ENCODE measurements around the gene UPK2.

UPK2 gene

DNA sequence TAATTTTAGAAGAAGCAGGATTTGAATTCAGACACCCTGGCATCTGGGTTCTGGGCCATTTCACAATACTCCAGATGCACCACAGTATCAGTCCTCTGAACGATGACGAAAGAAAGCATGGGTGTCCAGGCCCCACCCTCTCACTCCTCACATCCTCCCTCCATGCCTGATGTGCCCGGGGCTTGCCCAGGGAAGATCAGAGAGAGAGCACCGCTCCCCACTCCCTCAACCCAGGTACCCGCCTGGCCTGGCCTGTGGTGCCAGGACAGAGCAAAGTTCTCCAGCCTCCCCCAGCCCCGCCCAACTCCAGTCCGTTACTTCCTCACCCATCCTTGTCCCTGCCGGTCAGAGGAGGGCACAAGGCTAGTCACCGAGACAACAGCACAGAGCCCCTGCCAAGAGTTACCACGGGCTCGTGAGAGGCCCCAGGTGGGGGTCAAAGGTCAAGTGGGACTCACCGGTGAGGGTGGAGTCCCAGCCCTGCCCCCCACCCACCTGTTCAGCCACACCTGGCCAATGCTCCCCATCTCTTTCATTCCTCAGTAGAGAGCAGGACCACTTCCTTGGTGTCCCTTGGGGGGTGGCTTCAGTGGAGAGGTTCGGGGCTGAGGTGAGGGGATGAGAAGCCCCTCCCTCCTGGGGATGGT is 38.5 kb upstream of the UPK2 start:
- DNase-seq (ENCODE audit: low read depth, low spot score): no peak

DNA sequence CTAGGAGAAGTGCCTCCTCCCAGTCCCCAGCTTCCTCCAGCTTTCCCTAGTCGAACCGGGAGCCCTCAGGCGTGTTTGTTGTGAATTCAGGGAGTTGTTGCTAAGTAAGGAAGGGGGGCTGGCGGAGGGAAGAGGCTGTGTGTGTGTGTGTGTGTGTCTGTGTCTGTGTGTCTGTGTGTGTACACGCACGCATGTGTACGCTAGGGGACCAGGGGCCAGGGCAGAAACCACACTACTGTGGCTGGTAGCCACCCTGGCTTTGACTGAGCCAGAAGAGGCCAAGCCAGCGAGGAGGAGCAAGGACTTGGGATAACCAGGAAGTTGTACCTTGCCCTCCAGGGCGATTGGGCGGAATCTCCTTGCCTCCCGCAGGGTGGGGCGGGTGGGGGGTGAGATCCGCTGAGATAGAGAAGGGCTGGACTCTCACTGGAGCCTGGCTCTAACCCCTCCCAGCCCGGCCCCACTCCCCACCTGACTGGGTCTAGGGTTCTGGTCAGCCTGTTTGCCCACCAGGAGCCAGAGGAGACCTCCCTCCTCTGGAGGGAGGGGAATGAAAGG is 37.9 kb upstream of the UPK2 start:
- no peak for DNase-seq (ENCODE audit: low read depth, low spot score)

DNA sequence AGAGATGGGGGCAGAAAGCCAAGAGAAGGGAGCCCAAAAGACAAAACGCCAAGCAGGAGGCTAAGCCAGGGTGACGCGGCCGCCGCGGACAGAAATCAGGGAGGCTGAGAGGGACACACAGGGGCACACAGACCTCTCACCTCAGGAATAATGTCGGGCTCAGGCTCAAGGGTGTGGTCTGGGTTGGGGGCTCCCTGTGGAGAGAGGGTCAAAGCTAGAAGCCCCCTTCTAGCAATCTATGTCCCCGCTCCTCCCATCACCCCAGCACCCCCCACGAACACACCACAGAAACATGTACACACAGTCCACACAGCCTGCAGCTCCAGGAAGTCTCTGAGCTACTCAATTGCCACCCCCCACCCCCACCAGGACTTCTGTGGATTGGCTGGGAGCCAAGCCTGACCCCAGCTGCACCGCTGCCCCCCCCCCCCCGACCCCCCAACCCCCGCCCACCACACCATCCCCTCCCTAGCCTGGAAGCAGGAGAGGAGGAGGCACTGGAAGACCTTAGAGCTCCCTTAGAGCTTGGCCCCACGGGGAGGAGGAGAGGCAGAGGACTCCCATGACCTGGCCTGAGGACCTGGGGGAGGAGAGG is 37.3 kb upstream of the UPK2 start:
- no peak for DNase-seq (ENCODE audit: low read depth, low spot score)

DNA sequence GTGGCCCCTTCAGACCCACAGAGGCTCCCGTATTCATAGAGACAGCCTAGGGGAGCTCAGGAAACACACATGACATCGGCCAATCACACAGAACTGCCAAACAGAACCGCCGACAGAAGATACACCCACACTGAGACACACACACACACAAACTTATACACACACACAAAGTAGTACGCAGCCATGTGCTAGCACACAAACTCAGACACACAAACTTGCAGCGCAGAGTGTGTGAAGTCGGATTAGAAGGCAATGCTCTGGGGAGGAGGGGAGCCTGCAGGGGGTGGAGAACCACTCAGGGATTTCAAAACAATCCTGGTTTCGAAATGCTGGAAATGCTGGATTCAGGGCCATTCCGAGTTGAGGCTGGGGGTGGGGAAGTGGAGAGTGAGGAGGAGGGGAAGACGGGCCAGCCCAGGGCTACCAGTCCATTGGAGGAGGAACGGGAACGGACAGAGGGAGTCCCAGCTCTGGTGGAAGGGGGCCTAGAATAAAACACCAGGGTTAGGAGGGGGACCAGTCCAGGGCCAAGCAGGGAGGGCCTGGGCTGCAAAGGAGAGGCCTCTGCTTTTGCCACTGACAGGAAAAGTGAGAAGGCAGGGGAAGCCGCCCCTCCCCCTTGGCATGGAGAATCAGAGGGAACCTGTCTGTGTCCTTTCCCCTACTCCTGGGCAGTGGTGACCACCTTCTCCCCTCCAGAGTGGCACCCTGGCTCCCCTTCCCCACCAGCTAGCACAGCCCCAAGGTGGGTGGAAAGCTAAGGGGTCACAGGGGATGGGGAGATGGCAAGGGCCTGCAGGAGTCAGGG is 34.8 kb upstream of the UPK2 start:
- DNase-seq (ENCODE audit: low read depth, low spot score): no peak

DNA sequence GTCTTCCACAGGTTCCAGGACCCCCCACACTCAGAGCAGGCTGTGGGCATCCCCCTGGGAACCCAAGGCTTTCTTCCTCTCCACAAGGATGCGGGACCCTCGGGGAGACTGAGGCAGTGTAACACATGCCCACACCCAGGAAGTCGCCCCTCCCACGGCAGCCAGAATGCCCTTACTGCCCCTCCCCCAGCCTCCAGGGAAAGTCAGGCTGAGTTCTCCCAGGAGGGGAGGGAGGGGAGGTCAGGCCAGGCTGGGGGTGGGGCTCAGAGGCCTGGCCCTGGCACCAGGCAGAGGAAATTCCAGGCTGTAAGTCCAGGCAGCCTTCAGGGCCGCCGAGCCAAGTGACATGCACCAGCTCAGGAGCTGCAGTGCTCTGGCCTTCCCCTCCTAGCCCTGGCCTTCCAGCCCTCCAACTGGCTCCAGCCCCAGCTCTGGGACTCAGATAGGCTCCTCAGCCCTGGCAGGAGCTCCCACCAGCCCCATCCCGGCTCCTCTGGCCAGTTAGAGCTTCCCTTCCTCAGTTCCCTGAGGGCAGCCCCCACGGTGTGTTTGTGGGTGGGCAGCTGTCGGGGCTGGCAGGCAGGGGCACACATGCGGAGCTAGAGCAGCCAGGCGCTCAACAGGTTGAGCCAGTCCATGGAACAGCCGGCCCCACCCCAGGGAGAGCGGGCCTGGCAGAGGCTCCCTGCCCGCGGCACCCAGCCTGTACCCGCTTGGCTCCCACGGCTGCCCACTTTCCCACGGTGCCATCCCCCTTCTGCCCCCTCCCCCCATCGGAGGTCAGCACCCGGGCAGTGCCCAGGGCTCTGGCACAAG is 34.0 kb upstream of the UPK2 start:
- DNase-seq (ENCODE audit: low read depth, low spot score): no peak

DNA sequence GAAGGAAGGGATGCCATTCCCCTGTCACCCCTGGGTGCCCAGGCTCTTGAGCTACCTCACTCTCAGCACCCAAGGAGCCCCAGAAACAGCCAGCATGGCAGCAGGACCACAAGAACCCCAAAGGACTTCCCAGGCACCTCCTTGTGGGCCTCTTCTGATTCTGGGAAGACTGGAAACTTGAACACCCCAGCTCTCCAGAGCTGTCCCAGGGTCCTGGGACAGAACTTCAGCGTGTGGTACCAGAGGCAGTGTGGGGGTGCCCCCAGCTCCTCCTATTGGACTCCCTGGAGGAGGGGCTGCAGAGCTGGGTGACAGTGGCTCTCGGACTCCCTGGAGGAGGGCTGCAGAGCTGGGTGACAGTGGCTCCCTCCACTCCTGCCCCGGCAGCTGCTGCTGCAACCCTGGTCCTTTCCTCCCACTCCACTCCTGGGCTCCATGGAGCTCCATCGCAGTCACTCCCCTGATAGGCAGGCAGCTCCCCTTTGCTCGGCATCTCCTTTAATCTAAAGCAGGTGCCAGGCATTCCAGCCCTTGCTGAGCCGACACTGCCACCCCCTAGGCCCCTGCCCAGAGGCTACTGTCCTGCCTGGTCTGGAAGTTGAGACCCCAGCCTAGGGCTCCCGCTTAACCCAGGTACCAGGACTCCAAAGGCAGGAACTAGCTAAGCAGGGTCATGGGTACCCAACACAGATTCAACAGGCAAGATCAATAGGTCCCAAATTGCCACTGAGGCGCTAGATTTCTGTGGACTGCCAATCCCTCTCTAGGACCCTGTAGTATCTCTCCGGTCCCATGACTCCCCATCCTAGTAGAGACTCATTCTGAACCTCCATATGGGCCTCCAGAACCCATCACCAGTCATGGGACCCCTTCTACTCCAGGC is 33.1 kb upstream of the UPK2 start:
- DNase-seq (ENCODE audit: low read depth, low spot score): no peak

DNA sequence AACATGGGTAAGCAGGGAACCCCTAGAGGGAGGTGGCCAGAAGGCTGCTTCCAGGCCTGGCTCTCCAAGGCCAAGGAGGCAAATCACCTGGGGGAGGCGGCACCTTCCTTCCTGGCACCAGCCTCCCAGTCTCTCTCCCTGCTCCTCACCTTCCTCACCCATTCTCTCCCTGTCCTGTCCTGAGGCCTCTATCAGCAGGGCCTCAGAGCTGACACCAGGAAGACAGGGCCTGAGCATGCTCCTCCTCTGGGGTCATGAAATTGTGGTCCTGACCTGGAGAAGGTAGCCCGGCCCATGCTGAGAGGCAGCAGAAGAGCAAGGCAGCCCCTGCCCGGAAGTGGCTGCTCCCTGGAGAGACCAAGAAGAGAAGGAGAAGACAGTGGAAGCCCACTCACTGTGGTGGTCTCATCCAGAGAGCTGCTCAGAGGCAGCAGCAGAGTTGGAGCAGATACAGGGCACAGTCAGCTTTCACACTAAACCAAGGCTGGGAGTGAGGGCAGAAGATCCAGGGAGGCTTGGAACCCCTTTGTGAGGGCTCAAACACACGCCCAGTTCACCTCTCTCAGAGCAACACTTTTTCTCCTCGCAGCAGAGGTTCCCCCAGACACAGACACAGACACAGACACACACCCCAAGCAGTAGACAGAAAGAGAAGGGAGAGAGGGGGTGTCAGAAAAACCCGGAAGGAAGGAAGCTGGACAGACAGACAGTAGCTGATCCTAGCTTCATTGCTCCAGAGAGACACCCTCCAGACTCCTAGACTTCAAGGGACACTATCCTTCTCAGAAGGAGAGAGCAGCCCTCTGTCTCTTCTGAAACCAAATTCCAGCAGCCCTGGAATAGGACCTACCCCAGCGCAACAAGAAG is 32.1 kb upstream of the UPK2 start:
- DNase-seq (ENCODE audit: low read depth, low spot score): no peak

DNA sequence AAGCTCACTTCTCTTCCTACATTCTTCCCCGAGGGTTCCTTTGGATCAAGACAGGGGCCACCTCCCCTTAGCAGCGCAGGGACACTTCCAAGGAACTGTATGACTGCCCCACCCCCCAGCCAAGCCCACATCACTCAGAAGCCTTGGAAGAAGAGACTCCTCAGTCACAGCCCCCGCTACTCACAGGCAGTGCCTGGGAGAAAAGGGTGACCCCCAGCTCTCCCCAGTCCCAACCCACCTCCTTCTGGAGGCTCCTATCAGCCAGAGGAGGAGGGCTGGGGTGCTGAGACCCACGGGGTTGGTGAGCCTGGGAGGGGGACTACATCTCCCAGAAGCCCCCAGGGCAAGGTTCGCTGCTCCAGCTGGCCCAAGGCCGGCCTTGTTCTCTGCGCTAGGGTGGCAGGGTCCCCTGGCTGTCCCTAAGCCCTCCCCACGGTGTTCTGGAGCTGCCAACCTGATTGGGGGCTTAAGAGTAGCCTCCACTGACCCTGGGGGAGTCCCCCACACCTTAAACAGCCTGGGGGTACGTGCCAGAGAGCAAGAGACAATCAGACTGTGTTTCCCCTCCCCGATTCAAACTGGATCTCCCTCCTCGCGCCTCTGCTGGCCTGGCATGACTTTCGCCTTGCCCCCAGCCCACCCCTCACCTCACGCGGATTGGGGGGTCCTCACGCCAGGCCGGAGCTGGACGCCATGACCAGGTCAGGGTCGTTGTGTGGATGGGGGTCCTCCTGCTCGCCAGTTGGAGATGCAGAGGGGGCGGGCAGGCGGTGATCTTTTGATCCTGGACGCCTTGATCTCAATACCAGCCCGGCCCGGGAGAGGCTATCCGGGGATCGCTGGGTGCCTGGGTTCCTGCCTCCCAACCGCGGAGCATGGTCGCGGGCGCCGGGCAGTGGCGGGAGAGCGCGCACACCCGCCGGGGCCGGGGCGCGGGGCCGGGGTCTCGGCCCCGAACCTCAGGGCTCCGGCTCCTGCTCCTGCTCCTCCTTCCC is 31.2 kb upstream of the UPK2 start:
- DNase-seq (ENCODE audit: low read depth, low spot score): no peak

DNA sequence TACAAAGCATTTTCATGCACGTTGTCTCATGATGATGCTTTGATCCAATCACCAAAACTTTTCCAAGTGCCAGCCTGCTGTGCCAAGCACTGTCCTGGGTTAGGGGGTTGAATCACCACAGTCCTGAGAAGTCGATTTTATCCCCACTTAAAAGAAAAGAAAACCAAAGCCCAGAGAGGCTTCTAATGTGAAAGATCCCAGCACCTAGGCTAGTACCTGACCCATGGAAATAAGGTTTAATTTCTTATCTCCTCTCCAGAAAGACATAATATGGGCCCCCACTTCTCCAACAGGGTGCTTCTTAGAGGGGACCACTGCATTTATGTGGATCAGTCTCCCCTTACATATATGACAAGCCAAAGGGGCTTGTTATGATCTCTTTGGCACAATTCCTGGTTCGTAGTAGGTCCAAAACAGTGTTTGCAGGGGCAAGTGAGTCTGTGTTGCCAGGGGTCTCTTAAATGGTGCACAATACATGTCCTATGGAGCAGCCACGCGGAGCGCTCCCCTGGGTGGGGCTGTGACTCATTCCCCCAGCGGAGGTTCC is 28.5 kb upstream of the UPK2 start:
- DNase-seq (ENCODE audit: low read depth, low spot score): no peak

DNA sequence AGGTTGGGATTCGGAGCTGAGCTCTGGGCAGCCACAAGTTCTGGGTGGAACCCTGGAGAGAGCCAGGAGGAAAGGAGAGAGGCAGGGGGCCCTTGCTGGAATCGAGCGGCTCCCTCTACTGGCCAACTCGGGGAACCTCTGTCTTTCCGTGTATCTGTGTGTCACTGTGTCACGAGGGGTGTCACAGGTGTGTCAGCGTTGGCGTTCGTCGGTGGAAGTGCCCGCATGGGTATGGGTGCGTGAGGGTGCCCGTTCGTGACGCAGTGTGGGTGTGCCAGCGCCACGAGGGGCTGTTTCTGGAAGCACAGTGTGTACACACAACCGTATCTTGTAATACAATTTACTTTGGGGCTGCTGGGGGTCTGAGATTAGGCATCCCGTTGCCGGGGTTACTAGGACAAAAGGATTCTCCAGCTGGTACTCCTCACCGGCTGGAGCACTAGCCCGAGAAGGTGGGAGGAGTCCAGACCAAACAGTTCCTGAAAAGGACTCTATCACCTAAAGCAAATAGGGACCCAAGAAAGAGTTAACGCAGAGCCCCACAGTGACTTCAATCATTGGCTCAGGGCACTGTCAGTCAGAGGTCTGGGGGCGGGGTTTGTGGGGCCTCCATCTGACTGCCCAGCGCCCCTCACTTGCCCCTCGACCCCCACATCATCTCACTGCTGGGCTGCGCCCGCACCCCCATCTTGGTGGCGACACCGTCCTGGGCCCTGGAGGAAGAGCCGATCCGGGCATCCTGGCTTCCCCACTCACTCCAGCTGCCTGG is 27.8 kb upstream of the UPK2 start:
- peak; percentile 90 for DNase-seq (ENCODE audit: low read depth, low spot score)

DNA sequence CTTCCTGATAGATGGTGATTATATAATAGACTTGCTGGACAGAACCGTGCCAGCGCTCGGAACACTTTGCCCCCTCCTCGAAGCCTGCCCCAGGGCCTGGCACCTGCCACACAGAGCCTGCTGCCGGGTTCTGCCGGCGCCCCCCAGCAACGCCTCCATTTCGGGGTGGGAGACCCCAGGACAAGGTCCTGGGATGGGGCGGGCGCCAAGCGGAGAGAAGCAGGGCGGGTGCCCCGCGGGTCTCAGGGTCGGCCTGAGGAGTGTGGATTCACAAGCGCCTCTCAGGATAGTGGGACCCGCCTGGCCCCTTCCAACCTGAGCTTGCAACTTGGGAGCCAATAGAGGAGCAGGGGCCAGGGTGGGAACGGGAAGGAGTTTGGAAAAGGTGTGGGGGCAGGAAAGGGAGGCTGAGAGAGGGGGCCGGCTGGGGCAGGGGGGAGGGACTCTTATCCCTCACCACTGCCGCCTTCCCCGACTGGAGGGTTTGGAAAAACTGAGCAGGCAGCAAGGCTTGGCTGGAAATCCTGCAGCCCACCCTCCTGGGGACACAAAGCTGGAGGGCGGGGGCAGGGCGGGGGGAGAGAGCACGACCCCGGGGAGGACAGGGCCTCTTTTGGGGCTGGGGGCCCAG is 27.1 kb upstream of the UPK2 start:
- DNase-seq (ENCODE audit: low read depth, low spot score): no peak

DNA sequence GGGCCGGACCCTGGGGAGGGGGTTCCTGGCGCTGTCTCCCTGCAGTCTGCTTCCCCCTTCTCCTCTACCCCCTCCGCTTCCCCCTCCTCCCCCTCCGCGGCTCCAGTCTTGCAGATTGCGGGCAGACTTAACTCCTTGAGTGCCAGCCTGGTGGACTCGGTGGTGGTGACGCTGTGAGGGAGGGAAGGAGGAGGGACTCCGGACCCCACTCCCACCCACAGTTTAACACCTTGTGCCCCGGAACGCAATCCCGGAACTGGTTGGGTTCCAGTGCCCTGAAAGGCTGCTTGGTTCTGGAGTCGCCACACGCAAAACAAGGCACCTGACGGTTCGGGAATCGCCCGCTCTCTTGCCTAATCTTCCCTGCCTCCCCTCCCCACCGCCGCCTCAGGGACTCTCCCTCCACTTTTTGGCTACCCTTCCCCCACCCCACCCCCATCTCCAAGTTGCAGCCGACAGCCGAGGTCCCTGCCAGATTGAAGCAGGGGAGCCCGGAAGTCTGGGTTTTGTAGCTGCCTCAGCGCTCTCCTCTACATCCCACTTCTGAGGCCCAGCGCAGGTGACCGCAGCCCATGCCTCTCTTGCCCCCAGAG is 26.5 kb upstream of the UPK2 start:
- DNase-seq (ENCODE audit: low read depth, low spot score): peak; percentile 61

DNA sequence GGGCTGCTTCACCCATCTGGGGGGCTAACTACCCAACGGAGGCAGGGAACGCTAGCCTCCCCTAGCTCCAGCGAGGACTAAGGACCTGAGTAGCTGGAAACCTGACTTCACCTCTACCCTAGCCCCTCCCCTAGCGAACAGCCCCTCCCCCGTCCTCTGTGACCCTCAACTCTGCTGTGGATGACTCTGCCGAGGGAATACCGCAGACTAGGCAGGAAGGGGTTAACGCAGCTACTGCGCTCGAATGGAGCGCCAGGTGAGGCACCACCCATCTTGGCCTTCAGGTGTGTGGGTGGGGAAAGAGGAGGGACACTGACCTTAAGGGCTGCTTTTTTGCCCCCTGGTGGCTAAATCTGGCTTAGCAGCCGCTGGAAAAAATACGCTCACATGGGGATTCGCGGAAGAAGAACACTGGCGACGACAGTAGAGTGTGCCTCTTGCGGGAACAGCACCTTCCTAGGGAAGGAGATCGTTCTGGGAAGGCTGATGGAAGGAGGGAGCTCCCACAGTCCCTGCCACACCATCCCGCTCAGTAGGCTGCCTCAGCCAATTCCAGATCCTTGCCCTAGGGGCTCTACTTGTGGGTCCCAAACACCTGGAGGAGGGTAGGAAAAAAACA is 25.9 kb upstream of the UPK2 start:
- DNase-seq (ENCODE audit: low read depth, low spot score): peak; percentile 74

DNA sequence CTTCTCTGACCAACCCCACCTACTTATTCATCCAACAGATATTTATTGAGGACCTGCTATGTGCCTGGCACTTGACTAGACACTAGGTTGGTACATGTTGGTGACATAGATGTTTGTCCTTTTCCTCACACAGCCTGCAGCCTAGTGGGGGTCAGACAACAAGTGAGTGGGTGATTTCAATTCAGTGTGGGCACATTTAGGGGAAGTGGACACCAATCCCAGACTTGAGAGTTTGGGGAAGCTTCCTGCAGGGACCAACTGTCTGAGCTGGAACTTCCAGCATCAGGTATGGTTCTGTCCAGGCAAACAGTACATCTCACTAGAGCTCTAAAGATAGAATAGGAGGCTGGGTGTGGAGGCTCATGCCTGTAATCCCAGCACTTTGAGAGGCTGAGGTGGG is 24.5 kb upstream of the UPK2 start:
- DNase-seq (ENCODE audit: low read depth, low spot score): no peak

DNA sequence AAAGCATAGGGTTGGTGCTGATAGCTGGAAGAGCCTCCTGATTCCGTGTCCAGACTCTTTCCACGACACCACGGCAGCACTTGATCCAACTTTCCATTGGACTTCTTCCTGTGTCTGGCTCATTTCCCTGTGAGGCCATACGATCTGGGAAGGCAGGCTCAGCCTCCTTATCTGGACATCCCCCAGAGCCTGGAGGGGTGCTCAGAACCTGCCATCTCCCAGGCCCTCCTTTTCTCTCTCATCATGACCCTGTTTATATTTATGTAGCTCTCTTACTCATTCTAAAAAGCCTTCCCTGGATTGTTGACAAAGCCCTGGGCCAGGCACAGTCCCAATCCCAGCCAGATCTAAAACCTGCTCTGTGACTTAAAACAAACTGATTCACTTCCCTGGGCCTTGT is 22.6 kb upstream of the UPK2 start:
- DNase-seq (ENCODE audit: low read depth, low spot score): no peak

DNA sequence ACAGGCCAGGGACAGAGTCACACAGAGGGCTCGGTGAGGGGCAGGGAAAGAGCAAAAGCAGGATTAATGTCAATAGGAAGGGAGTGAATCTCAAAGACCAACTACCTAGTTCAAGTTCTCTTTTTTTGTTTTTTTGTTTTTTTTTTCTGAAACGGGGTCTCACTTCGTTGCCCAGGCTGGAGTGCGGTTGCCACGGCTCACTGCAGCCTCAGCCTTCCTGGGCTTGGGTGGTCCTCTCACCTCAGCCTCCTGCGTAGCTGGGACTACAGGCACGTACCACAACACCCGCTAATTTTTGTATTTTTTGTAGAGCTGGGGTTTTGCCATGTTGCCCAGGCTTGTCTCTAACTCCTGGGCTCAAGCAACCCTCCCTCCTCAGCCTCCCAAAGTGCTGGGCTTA is 20.7 kb upstream of the UPK2 start:
- DNase-seq (ENCODE audit: low read depth, low spot score): no peak
